HL-60 (cell line): ENCODE data around the gene ARHGEF17.

Source experiments
- CTCF ChIP-seq: IDR thresholded peaks from one replicate; pipeline ENCODE4 v1.5.1; 2011; ENCODE audit warnings: low read length, control low read depth, inconsistent platforms; ENCODE audit not compliant: insufficient read depth
- GABPA ChIP-seq: IDR thresholded peaks from 2 replicates; pipeline ENCODE4 v1.6.1; 2012; ENCODE audit warnings: low read depth

- no peak for TF ChIP-seq CTCF
- no peak for TF ChIP-seq GABPA
These were observed 84.3 kb downstream of the ARHGEF17 start for GRCh38 chr11:73392108-73393010.
